GM18858 (cell line): ENCODE results near the gene NRIP1.
"Not testable (repeated sequence)": the region's sequence is repeated elsewhere in the genome, so short reads cannot be mapped to it uniquely, and the experiment has no call there.

ENCODE experiments used
- ATAC-seq: cut with Tn5 transposase; IDR thresholded peaks from one replicate; pipeline ENCODE4 v1.9.1; 2021; ENCODE audit not compliant: unreplicated experiment

Gene NRIP1

GRCh38 chr21:14981246-14981645, 83.6 kb downstream of the NRIP1 start:
- no peak for ATAC-seq

DNA sequence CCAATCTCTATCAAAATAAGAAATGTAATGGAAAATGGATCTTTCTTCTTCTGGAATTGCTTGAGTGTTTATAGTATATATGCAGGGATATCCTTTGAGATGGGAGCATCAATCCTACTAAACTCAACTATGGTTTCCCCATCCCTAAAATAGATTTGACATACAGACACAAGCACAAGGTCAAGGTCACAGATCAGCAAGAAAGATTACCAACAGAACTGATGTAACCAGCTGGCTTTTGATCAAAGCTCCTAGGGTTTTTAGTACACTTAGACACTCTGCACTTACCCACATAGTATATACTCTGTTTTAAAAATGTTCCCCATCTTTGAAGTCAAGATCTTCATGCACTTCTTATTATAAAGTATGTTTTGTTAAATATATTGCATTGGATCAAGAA, 85.5 kb downstream of the NRIP1 start:
- no peak for ATAC-seq

GRCh38 chr21:14977814-14978213, 87.0 kb downstream of the NRIP1 start:
- no peak for ATAC-seq

DNA sequence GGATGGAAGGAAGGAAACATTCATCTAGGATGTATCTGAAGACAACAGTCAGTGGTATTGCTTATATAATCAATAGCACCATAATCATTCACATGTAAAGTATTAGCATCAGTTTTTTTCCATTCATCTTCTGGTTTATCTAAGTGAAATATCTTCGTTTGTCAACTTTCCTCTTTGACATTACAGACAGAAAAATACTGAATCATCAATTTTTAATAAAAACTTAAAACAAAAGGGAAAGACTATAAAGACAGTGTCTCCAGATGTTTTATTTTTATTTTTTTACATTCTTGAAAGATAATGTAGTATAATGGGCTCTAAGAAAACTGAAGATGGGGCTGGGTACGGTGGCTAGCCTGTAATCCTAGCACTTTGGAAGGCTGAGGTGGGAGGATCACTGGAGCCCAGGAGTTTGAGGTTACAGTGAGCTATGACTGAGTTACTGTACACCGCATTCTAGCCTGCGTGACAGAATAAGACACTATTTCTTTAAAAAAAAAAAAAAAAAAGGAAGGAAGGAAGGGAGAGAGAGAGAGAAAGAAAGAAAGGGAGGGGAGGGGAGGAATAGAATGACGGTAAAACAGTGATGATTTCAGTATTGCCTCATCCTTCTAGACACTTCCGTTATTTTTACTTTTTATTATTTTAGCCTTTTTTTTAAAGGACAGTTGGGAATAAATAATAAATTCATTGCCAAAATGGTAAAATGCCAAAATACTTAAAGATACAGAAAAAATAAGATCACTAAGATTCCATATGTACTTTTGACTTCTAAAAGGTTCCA, 89.5 kb downstream of the NRIP1 start:
- no peak for ATAC-seq

GRCh38 chr21:14972678-14973077, 92.1 kb downstream of the NRIP1 start:
- ATAC-seq: no peak

- no peak for ATAC-seq
Observed at GRCh38 chr21:14968821-14969220, 96.0 kb downstream of the NRIP1 start.

DNA sequence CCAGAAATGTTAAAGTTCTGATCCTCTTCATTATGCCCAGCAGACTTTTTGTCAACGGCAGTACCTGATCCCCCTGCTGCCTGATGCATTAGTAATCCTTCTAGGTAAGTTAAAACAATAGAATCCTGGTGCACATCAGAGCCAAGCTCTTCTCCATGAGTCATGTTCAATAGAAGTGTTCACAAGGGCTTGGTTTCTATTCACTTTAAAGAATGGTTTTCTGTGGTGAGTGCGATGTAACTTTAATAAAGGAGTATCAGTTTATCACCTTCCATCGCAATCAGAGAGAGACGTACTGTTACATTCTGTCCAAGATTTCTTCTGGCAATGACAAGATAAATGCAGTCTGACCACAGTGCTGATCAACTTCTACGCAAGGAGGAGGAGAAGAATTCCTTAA, 96.8 kb downstream of the NRIP1 start:
- ATAC-seq: no peak

DNA sequence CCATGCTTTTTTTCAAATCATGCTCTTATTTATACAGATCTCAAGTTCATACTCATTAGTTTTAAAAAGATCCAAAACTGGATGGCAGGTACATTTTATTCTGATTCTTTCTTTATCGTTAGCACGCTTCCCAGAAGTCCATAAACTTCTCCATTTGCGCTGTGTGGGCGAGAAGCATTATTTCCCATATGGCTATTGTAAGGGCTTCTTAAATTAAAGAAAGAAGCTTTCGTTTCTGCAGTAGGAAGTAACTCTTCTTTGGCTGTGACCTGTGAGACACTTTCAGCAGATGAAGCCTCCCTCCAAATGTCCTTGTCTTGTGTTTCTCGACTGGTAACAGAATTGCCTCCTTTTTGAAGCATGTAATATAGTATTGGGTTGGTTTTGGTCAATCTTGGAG, 100.2 kb downstream of the NRIP1 start:
- ATAC-seq: no peak

DNA sequence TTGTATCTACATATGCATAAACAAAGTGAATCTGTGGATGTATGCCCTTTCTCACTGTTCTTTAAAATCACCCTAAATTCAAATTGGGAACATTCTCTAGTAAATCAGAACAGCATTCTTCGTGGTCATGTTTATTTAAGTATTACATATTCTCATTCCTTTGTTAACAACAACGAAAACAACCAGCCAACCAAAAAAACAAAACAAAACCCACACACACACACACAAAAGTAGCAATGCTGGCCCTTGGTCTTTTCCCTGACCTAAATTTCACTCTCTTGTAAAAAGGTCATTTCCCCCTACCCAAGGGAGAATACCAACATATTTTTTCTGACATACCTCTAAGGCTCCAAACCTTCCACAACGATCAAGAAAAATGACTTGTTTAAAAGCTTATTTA, 102.6 kb downstream of the NRIP1 start:
- no peak for ATAC-seq

GRCh38 chr21:14961502-14961901, 103.3 kb downstream of the NRIP1 start:
- ATAC-seq: no peak

GRCh38 chr21:14959343-14959742, 105.5 kb downstream of the NRIP1 start:
- ATAC-seq: no peak

DNA sequence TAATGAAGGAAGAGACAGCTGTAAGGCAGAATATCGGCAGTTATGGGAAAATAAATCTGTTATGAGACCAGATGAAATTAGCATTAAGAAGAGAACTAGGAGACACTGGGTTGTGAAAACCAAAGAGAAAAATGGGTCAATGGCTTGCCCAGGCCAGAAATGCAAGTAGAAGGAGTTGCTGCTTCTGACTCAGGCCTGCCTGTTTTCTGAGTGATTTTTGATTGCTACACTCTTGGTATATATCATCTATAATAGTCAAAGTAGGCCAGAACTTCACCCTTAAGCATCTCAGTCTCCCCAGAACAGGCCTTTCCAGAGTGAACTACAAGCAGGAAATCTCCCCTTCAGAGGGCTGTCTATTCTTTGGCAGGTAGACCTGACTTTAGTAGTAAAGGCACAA, 107.0 kb downstream of the NRIP1 start:
- ATAC-seq: no peak

DNA sequence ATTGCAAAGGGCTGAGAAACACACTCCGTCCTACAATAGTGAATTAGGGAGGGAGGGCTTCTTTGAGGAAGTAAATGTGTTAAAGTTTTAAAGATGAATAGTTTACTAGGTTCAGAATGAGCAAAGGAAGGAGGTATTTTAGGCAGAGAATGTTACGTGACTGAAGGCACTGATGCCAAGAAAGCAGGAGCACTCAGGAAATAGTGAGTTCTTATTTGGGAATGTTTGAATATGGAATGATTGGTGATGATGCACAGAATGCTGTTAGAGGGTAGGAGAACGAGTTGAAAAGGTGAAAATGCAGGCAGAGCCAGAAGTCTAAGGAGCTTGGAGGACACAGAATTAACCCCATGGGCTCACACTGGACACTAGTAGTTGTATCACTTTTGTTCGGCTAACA, 108.0 kb downstream of the NRIP1 start:
- no peak for ATAC-seq

DNA sequence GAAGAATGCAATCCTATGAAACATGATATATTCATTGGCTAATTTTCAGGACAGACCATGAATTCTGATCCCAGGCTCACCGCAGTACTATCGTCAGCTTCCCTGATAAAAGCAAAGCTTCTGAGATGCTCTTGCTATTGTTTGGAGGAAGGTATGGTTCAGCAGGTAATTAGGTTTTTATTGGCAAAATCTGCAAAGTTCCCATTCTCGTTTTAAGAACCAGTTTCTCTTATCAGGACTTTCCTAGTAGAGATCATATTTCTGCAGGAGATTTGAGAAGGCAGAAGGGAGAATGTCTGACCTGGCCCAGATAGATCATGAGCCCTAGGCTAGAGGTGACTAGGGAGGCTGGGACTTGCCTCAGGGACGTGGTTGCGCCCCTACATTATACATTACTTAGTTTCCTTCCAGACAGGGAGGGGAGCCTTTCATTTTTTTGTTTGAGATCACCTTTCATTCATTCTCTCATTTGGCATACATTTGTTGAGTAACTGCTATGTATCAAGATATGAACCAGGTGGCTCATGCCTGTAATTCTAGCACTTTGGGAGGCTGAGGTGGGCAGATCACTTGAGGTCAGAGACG, 108.8 kb downstream of the NRIP1 start:
- no peak for ATAC-seq

DNA sequence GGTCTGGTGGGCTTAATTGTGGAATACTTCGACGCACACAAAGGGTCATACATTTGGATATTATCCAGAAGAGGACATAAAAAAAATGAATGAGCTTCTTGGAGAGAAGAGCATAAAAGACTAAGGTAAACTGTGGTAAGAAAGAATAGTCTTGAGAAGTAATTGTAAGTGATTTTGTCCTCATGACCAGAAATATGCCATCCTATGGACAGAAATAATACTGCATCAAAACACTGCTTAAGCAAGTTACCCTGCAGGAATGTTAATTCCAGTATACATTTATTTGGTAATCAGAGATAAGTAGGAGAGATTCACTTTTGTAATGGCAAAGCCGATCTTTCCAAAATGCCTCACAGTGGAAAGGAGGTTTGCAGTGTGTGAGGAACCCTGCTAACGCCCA, 111.9 kb downstream of the NRIP1 start:
- no peak for ATAC-seq

GRCh38 chr21:14949603-14950002, 115.2 kb downstream of the NRIP1 start:
- no peak for ATAC-seq

DNA sequence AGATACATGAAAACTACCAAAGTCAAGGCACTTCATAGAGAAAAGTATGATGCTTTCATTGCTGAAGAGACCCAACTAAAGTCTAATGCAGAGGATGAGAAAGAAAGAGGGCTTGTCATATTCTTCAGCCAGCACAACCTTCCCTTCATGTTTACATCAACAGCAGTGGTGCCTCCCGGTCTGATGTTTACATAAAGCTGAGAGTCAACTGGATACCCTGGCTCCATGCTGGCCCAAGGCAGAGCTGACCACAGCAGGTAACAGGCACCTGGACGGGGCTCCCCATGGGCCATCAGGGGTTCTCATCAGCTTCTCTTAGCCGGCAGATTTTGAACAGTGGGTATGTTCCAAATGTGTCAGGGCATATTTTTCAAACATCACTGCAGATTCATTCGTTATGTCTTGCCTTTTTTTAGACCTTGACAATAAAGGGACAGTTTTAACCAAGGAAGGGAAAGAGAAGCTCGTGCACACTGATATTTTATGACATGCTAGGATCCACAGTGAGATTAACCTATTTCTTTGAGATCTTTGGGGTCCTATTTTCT, 117.1 kb downstream of the NRIP1 start:
- no peak for ATAC-seq

- no peak for ATAC-seq
Observed at GRCh38 chr21:14945176-14945575, 119.6 kb downstream of the NRIP1 start.

DNA sequence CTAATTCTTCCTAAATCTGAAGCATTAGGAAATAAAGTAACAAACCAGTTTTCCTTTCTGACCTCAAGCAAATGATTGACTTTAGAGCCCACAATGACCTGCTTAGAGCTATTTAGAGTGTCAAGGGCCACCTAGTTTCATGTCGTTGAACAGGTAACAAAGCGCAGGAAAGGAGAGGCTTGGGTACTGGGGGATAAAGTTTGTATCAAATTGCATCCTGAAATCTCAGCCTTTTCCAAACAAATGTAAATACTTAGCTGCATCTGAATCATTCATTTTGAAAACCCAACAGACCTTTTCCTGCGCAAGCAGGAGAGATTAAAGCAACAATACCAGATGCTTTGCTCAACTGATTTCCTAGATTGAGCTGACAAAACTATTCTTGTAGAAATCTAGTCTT, 121.2 kb downstream of the NRIP1 start:
- ATAC-seq: no peak

DNA sequence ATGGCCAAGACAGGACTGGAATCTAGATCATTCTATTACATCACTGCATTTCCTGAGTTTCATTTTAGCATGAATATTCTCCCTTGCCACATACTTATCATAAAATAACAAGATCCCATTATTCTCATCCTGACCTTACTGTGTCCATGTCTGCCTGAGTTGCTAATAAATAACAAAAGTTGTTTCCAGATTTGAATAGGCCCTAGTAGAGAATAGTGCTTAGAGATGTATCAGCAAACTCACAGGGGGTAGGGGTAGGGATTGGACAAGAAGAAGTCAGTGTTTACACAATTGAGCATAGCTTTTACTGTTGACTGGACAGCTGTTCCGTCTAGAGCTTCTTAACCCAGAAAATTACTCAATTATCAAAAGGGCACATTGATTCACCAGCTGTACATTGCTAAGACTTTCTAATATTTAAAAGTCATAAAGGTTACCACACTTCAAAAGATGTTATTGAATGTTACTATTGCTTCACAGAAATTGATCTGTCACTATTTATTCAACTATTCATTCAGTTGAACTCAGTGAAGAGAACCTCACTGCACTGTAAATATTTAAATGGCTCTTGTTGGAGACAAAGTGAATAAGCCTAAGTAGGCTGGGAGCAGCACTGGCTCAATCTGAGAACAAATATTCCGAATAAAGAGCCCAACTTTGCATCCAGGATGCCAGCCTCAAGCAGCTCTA, 121.9 kb downstream of the NRIP1 start:
- no peak for ATAC-seq

- not testable (repeated sequence) for ATAC-seq
Observed at GRCh38 chr21:14927324-14927723, 137.5 kb downstream of the NRIP1 start.

DNA sequence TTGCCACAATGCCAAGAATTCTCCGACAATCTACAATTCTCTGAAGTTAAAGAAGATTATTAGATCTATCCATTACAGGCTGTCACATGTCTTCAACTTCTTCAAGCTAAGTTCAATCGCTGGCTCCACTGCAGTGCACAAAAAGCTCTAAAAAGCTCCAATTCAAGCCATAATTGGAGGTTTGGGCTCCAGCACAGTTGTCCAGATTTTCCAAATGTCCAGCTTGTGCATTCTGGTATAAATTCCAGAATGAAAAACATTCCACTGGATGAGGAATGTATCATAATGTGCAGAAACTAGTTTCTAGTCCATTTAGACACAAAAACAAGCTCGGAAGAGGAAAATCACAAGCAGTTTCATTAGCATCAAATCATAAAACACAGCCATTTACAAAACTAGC, 138.6 kb downstream of the NRIP1 start:
- no peak for ATAC-seq
